IPS-18c (cell line): Measurements from ENCODE around the gene CXCL9.
A peak's percentile ranks its signal among the peaks of the same experiment; 100 is the strongest.
"Not testable (repeated sequence)": the region's sequence is repeated elsewhere in the genome, so short reads cannot be mapped to it uniquely, and the experiment has no call there.

Source experiments
- H3K4me3 ChIP-seq: 2 replicates; pipeline ENCODE4 v1.7.0; 2013; ENCODE audit warnings: low read depth, mild to moderate bottlenecking, low read length, moderate library complexity; ENCODE audit not compliant: insufficient read depth
- H3K9me3 ChIP-seq: one replicate; pipeline ENCODE4 v1.6.1; 2013; ENCODE audit warnings: mild to moderate bottlenecking, low read length, moderate library complexity; ENCODE audit not compliant: control insufficient read depth, insufficient read depth

Gene CXCL9

GRCh38 chr4:76007089-76007862 lies at the start of gene CXCL9:
Gene CXCL9 (minus strand): TSS chr4:76007509. CDS start chr4:76007449, 60 bp downstream.
- no peak within 1 kb of the TSS for H3K4me3 ChIP-seq

GRCh38 chr4:76055421-76055820 lies 48.1 kb upstream of the CXCL9 start:
- Histone ChIP-seq H3K9me3 (no peaks in the 10 kb centered on the region), H3K4me3 (no peak overlapping the region)

More at GRCh38 chr4:76007089-76007862, at the start of gene CXCL9:
- no peaks in the 10 kb centered on the region for H3K9me3 ChIP-seq

GRCh38 chr4:76055016-76055415 lies 47.7 kb upstream of the CXCL9 start:
- H3K9me3 ChIP-seq = no peaks in the 10 kb centered on the region

GRCh38 chr4:76053730-76054129 lies 46.4 kb upstream of the CXCL9 start:
- H3K4me3 ChIP-seq = no peak overlapping the region
- H3K9me3 ChIP-seq = no peaks in the 10 kb centered on the region

More at GRCh38 chr4:76055016-76055415, 47.7 kb upstream of the CXCL9 start:
- H3K4me3 ChIP-seq = no peak overlapping the region

- H3K9me3 ChIP-seq, H3K4me3 ChIP-seq: not testable (repeated sequence)
Measured at GRCh38 chr4:76050560-76051050, 43.3 kb upstream of the CXCL9 start.

- not testable (repeated sequence) for H3K9me3 ChIP-seq
- 0 out of 2 replicates have a peak overlapping the region, but pooled peaks have one; percentile 21 for H3K4me3 ChIP-seq
Measured at GRCh38 chr4:76049860-76050416, 42.6 kb upstream of the CXCL9 start.

GRCh38 chr4:76044686-76045085 lies 37.4 kb upstream of the CXCL9 start:
- H3K9me3 ChIP-seq, H3K4me3 ChIP-seq: not testable (repeated sequence)

GRCh38 chr4:76043306-76043705 lies 36.0 kb upstream of the CXCL9 start:
- H3K4me3 ChIP-seq, H3K9me3 ChIP-seq: not testable (repeated sequence)

GRCh38 chr4:76042241-76042998 lies 35.1 kb upstream of the CXCL9 start:
- H3K4me3 ChIP-seq, H3K9me3 ChIP-seq: not testable (repeated sequence)

GRCh38 chr4:76036855-76037254 lies 29.5 kb upstream of the CXCL9 start:
- H3K4me3 ChIP-seq = no peak overlapping the region
- no peaks in the 10 kb centered on the region for H3K9me3 ChIP-seq

- H3K4me3 ChIP-seq = no peak within 1 kb of the TSS
- no peaks in the 10 kb centered on the region for H3K9me3 ChIP-seq
Measured at GRCh38 chr4:76035799-76036380, 28.6 kb upstream of the CXCL9 start, which contains the start of gene CXCL11. Gene CXCL11 (minus strand): TSS chr4:76036070. CDS start chr4:76035987, 83 bp downstream.

GRCh38 chr4:76035141-76035540 lies 27.8 kb upstream of the CXCL9 start:
- H3K9me3 ChIP-seq = no peaks in the 10 kb centered on the region
- H3K4me3 ChIP-seq = no peak overlapping the region

- H3K4me3 ChIP-seq = no peak overlapping the region
- no peaks in the 10 kb centered on the region for H3K9me3 ChIP-seq
Measured at GRCh38 chr4:76029300-76029699, 22.0 kb upstream of the CXCL9 start.

GRCh38 chr4:76028350-76028765 lies 21.0 kb upstream of the CXCL9 start:
- Histone ChIP-seq H3K4me3 (no peak overlapping the region), H3K9me3 (no peaks in the 10 kb centered on the region)

- H3K9me3 ChIP-seq = no peaks in the 10 kb centered on the region
Measured at GRCh38 chr4:76024065-76024464, 16.8 kb upstream of the CXCL9 start.

GRCh38 chr4:76023389-76023788 lies 16.1 kb upstream of the CXCL9 start, which contains the start of gene CXCL10:
Gene CXCL10 (minus strand): TSS chr4:76023497. CDS start chr4:76023431, 66 bp downstream.
- H3K4me3 ChIP-seq = no peak within 1 kb of the TSS
- H3K9me3 ChIP-seq = no peaks in the 10 kb centered on the region

More at GRCh38 chr4:76024065-76024464, 16.8 kb upstream of the CXCL9 start:
- H3K4me3 ChIP-seq = no peak overlapping the region

GRCh38 chr4:76022677-76023076 lies 15.4 kb upstream of the CXCL9 start:
- Histone ChIP-seq H3K9me3 (no peaks in the 10 kb centered on the region), H3K4me3 (no peak overlapping the region)
